Cortex of kidney (tissue), 1 donor: Measurements from ENCODE around the gene PIK3C2B.

ENCODE experiments used
- DNase-seq: peaks from one replicate; lab custom pipeline; 2025; lab: John Stamatoyannopoulos, UW

Gene PIK3C2B

GRCh38 chr1:204478172-204478899 lies 16.3 kb downstream of the PIK3C2B start:
- DNase-seq: no peak

GRCh38 chr1:204477036-204477740 lies 17.4 kb downstream of the PIK3C2B start:
- DNase-seq: no peak

- no peak for DNase-seq
Measured at GRCh38 chr1:204476563-204476962, 18.0 kb downstream of the PIK3C2B start.

- DNase-seq: no peak
Measured at GRCh38 chr1:204475656-204476432, 18.8 kb downstream of the PIK3C2B start.

GRCh38 chr1:204473400-204473965 lies 21.1 kb downstream of the PIK3C2B start:
- DNase-seq: no peak

- DNase-seq: no peak
Measured at GRCh38 chr1:204472660-204473059, 21.9 kb downstream of the PIK3C2B start.

GRCh38 chr1:204471687-204472086 lies 22.9 kb downstream of the PIK3C2B start:
- no peak for DNase-seq

- no peak for DNase-seq
Measured at GRCh38 chr1:204469304-204469703, 25.3 kb downstream of the PIK3C2B start.

- no peak for DNase-seq
Measured at GRCh38 chr1:204468766-204469302, 25.8 kb downstream of the PIK3C2B start.

GRCh38 chr1:204468206-204468605 lies 26.4 kb downstream of the PIK3C2B start:
- no peak for DNase-seq

- no peak for DNase-seq
Measured at GRCh38 chr1:204466416-204467405, 27.9 kb downstream of the PIK3C2B start.

GRCh38 chr1:204465546-204466415 lies 28.8 kb downstream of the PIK3C2B start:
- DNase-seq: no peak

GRCh38 chr1:204464701-204465100 lies 29.9 kb downstream of the PIK3C2B start:
- no peak for DNase-seq

GRCh38 chr1:204464187-204464631 lies 30.4 kb downstream of the PIK3C2B start:
- no peak for DNase-seq

GRCh38 chr1:204463125-204464060 lies 31.2 kb downstream of the PIK3C2B start:
- DNase-seq: no peak

GRCh38 chr1:204462229-204462561 lies 32.4 kb downstream of the PIK3C2B start:
- DNase-seq: no peak

- no peak for DNase-seq
Measured at GRCh38 chr1:204461331-204462228, 33.0 kb downstream of the PIK3C2B start.

GRCh38 chr1:204460346-204460745 lies 34.3 kb downstream of the PIK3C2B start:
- no peak for DNase-seq
